NCI-H128 (cell line): ENCODE results near the gene RBFOX1.

Source experiments
- DNase-seq: peaks from one replicate; lab custom pipeline; 2025; ENCODE audit not compliant: unreplicated experiment; lab: John Stamatoyannopoulos, UW

The RBFOX1 gene

GRCh38 chr16:7513429-7513828 lies 180.8 kb downstream of the RBFOX1 start:
- DNase-seq, result no peak

GRCh38 chr16:7515543-7515942 lies 182.9 kb downstream of the RBFOX1 start:
- DNase-seq, result no peak

- no peak for DNase-seq
Measured at GRCh38 chr16:7517496-7517895, 184.9 kb downstream of the RBFOX1 start.

GRCh38 chr16:7518158-7518557 lies 185.5 kb downstream of the RBFOX1 start:
- DNase-seq, result no peak

GRCh38 chr16:7521834-7522233 lies 189.2 kb downstream of the RBFOX1 start:
- no peak for DNase-seq

- DNase-seq, result no peak
Measured at GRCh38 chr16:7524419-7524818, 191.8 kb downstream of the RBFOX1 start.

GRCh38 chr16:7526736-7527135 lies 194.1 kb downstream of the RBFOX1 start:
- no peak for DNase-seq

GRCh38 chr16:7532534-7532933 lies 199.9 kb downstream of the RBFOX1 start:
- DNase-seq, result no peak

- no peak for DNase-seq
Measured at GRCh38 chr16:7534749-7535148, 202.1 kb downstream of the RBFOX1 start.

- DNase-seq, result no peak
Measured at GRCh38 chr16:7541026-7541425, 208.4 kb downstream of the RBFOX1 start.

GRCh38 chr16:7545251-7545650 lies 212.6 kb downstream of the RBFOX1 start:
- DNase-seq, result no peak

- DNase-seq, result no peak
Measured at GRCh38 chr16:7546948-7547347, 214.3 kb downstream of the RBFOX1 start.

- no peak for DNase-seq
Measured at GRCh38 chr16:7547736-7548135, 215.1 kb downstream of the RBFOX1 start.

- DNase-seq, result no peak
Measured at GRCh38 chr16:7548796-7549318, 216.2 kb downstream of the RBFOX1 start.

- no peak for DNase-seq
Measured at GRCh38 chr16:7550096-7550495, 217.5 kb downstream of the RBFOX1 start.

GRCh38 chr16:7555459-7555858 lies 222.8 kb downstream of the RBFOX1 start:
- no peak for DNase-seq

- no peak for DNase-seq
Measured at GRCh38 chr16:7561908-7562405, 229.3 kb downstream of the RBFOX1 start.

- no peak for DNase-seq
Measured at GRCh38 chr16:7566360-7566759, 233.7 kb downstream of the RBFOX1 start.

- no peak for DNase-seq
Measured at GRCh38 chr16:7571366-7571765, 238.7 kb downstream of the RBFOX1 start.

- DNase-seq, result no peak
Measured at GRCh38 chr16:7577588-7577987, 244.9 kb downstream of the RBFOX1 start.

- DNase-seq, result no peak
Measured at GRCh38 chr16:7579454-7579853, 246.8 kb downstream of the RBFOX1 start.

GRCh38 chr16:7581175-7581574 lies 248.5 kb downstream of the RBFOX1 start:
- no peak for DNase-seq

- no peak for DNase-seq
Measured at GRCh38 chr16:7583396-7583795, 250.8 kb downstream of the RBFOX1 start.
